Activated effector memory CD4-positive, alpha-beta T cell treated with anti-CD3 and anti-CD28 coated beads, Interleukin-2, amount 50 U/mL, for 16 hours (primary cell): ENCODE data around the gene REXO1.

ENCODE experiments used
- DNase-seq: peaks from one replicate; pipeline ENCODE4 v3.0.0-alpha.2; 2020

Gene REXO1

DNA sequence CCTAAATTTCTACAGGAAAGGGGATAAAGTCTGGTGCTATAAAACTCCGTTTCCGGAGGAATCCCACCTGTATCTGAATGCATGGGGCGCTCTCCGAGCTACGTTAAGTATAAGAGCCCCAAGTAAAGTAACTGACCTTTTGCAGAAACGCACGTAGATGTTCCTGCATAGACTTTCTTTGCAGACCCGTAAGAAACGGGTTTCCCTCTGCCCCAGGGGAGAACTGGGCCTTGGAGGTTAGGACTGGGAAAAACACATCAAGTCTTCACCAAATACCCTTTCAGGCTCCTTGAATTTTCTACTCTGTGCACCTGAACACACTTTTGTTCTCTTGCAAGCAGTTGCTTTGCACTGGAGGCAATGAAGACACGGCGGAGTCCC is 27.0 kb upstream of the REXO1 start:
- peak; percentile 62 for DNase-seq

DNA sequence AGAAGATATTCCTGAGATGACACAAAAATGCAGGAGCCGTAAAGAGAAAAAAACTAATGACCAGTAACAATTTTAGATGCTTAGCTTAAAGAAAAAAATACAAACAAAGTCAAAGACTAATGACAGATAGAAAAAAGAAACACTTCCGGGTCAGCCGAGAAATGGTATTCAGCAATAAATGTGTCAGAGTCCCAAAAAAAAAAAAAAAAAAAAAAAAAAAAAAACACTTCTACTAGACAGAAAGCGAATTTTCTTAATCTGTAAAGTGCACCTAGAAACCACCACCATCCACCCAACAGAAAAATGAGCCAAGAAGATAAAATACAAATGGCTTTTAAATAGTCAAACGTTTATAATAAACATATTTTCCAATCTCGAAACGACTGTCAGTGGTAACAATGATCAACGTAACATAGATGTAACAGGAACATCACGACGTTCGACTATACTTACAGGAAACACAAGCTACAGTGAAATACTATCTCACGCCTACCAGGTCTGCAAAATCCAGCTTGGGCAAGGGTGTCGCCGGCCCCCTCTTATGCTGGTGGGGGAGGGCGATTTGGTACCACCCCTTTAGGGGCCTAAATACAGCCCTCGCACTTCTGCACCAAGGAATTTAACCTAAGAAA is 26.4 kb upstream of the REXO1 start:
- no peak for DNase-seq

GRCh38 chr19:1873524-1874473 is 25.5 kb upstream of the REXO1 start:
- no peak for DNase-seq

DNA sequence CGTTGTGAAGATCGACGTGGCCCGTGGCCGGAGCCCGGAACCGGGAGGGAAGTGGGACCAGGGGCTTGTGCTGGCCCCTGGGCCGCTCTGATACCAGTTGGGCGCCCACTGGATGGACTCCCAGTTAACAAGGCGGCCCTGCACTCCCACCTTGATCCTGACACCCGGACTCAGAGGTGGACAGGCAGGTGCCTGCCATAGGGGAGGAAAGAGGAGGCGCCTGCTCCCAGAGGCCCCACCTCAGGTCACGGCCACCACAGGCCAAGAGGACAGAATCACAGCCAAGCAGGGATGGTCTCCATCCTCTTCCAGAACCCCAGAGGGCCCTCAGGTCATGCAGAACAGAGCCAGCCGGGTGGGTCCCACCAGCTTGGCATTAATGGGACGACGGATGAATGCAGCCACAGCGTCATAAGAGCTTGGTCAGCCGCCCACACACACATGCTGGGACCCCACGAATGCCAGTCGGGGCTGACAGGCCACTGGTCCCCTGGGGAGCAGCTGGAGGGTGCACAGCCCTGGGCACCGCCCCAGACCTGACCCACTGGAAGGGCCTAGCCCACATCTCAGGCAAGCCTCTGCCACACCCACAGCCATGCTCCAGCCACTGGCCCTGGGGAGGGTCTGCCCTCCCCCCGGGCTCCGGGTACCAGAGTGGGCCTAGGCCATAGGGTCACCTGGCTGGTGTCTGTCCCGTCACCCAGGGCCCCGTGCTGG is 24.7 kb upstream of the REXO1 start:
- DNase-seq: no peak

- DNase-seq: no peak
Observed at GRCh38 chr19:1871630-1872029, 23.3 kb upstream of the REXO1 start.

- no peak for DNase-seq
Observed at GRCh38 chr19:1871140-1871597, 22.9 kb upstream of the REXO1 start.

GRCh38 chr19:1868971-1869370 is 20.7 kb upstream of the REXO1 start:
- no peak for DNase-seq

DNA sequence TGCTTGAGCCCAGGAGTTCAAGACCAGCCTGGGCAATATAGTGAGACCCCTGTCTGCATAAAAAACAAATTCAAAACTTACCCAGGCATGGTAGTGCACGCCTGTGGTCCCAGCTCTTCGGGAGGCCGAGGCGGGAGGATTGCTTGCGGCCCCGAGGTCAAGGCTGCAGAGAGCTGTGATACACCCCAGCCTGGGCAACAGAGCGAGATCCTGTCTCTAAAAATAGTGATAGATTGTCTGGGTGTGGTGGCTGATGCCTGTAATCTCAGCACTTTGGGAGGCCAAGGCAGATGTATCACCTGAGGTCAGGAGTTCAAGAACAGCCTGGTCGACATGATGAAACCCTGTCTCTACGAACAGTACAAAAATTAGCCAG is 19.1 kb upstream of the REXO1 start:
- DNase-seq: no peak

- DNase-seq: no peak
Observed at GRCh38 chr19:1866693-1867348, 18.5 kb upstream of the REXO1 start.

- DNase-seq: peak; percentile 65
Observed at GRCh38 chr19:1865172-1866010, 17.1 kb upstream of the REXO1 start.

GRCh38 chr19:1864480-1865171 is 16.3 kb upstream of the REXO1 start:
- peak; percentile 86 for DNase-seq

DNA sequence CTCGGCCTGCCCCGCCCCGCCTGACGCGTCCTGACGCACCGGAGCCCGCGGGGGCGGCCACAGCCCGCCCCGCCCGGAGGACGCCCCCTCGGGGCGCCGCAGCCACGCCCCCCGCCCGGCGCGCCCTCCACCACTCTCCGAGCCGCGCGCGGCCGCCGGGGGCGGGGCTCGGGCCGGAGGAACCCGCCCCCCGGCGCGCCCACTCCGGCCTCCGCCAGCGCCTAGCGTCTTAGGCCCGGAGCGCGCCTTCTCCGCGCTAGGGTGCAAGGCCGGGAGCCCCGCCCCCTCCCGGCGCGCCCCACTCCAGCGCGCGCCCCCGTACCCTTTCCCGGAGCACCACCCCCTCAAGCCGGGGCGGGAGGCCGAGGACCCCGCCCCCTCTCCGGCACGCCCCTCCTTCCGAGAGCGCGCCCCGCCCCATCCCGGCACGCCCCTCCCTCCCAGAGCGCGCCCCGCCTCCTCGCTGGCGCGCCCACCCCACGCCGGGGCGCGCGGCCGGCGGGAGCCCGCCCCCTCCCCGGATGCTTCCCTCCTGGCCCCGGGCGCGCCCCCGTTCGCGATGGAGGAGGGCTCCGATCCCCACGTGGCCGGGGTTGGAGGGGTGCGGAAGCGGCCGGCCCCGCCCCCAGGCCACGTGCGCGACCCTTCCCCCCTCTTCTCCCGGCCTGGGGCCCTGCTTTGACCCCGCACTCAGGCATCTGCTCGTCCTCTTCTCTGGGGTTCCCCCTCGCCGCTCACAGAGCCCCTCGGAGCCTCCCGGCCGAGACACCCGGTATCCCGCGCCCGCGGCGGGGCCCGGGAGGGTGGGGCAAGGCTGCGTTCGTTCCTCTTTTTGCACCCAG is 15.6 kb upstream of the REXO1 start:
- DNase-seq: peak; percentile 97

- DNase-seq: no peak
Observed at GRCh38 chr19:1863328-1863637, 15.0 kb upstream of the REXO1 start, which contains the start of gene KLF16. TSS of gene KLF16 (minus strand) at chr19:1863579. CDS start at chr19:1863497, 82 bp downstream.

DNA sequence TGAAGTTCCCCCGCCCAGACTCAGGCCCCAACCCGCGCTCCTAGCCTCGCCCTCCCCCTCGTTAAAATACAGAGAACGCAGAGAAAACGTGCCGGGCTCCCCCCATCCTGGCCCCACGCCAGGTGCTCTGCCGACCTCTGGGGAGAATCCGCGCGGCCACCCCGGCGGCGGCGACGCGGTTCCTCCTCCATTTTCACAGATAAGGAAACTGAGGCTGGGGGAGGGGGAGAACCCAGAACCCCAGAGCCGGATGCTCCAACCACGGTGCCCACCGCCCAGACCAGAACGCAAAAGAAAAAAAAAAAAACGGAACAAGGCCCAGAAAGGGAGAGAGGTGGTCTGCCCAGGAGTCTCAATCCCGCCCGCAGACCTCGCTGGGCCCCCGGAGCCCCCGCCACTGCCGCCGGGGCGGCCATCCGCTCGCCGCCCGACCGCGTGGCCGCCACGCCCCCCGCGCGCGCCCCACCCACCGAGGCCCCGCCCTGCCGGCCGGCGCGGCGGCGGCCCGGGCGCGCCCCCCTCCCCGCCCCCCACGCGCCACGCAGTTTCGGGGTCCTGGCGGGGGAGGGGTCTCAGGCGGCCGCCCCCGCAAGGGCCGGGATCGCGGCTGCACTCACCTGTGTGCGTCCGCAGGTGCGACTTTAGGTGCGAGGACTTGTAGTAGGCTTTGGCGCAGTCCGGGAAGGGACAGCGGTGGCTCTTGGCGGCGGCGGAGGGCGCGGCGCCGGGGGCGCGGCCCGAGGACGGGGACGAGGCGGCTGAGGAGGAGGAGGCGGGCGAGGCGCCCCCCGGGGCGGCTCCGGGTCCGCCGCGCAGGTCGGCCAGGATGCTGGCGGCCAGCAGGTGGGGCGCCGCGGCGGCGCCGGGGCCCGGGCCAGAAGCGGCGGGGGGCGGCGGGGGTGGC is 14.4 kb upstream of the REXO1 start:
- peak; percentile 86 for DNase-seq

- no peak for DNase-seq
Observed at GRCh38 chr19:1862068-1862423, 13.8 kb upstream of the REXO1 start.

GRCh38 chr19:1861599-1862031 is 13.3 kb upstream of the REXO1 start:
- DNase-seq: no peak

- DNase-seq: no peak
Observed at GRCh38 chr19:1860821-1861598, 12.7 kb upstream of the REXO1 start.

GRCh38 chr19:1860042-1860775 is 11.9 kb upstream of the REXO1 start:
- peak; percentile 83 for DNase-seq
